ENCODE data around the gene HTR3D.
A peak's percentile ranks its signal among the peaks of the same experiment; 100 is the strongest.

Gene HTR3D

GRCh38 chr3:183988216-183988790 lies 43.2 kb upstream of the HTR3D start:
- H3K4me3 ChIP-seq (replicated peaks in 1 of 2; ENCODE audit: low read depth in 2 of 2, low read length in 2 of 2): no peak overlapping the region
- peak in 1 of 2 donors; percentile 51 for DNase-seq (ENCODE audit: low read depth in 2 of 2)
- TF ChIP-seq CTCF (IDR thresholded peaks at IDR 0.05; ENCODE audit: low read depth, low read length): no peak

- TF ChIP-seq CTCF (IDR thresholded peaks at IDR 0.05; ENCODE audit: low read depth, low read length): no peak
These were observed 40.1 kb upstream of the HTR3D start for GRCh38 chr3:183991403-183991802.

GRCh38 chr3:184001761-184002160 lies 29.8 kb upstream of the HTR3D start:
- no peak overlapping the region for H3K4me3 ChIP-seq (replicated peaks in 1 of 2; ENCODE audit: low read depth in 2 of 2, low read length in 2 of 2)
- no peak for DNase-seq (ENCODE audit: low read depth in 2 of 2)
- no peak for TF ChIP-seq CTCF (IDR thresholded peaks at IDR 0.05; ENCODE audit: low read depth, low read length)

More at GRCh38 chr3:183991403-183991802, 40.1 kb upstream of the HTR3D start:
- H3K4me3 ChIP-seq (replicated peaks in 1 of 2; ENCODE audit: low read depth in 2 of 2, low read length in 2 of 2): no peak overlapping the region
- DNase-seq (ENCODE audit: low read depth in 2 of 2): no peak

GRCh38 chr3:184002469-184002868 lies 29.1 kb upstream of the HTR3D start:
- no peak for TF ChIP-seq CTCF (IDR thresholded peaks at IDR 0.05; ENCODE audit: low read depth, low read length)
- DNase-seq (ENCODE audit: low read depth in 2 of 2): no peak
- H3K4me3 ChIP-seq (replicated peaks in 1 of 2; ENCODE audit: low read depth in 2 of 2, low read length in 2 of 2): no peak overlapping the region

- no peak for TF ChIP-seq CTCF (IDR thresholded peaks at IDR 0.05; ENCODE audit: low read depth, low read length)
- peak; percentile 66 to 69 for DNase-seq (ENCODE audit: low read depth in 2 of 2)
- H3K4me3 ChIP-seq (replicated peaks in 1 of 2; ENCODE audit: low read depth in 2 of 2, low read length in 2 of 2): no peak overlapping the region
These were observed 28.2 kb upstream of the HTR3D start for GRCh38 chr3:184003187-184003967.

- DNase-seq (ENCODE audit: low read depth in 2 of 2): no peak
- no peak overlapping the region for H3K4me3 ChIP-seq (replicated peaks in 1 of 2; ENCODE audit: low read depth in 2 of 2, low read length in 2 of 2)
- no peak for TF ChIP-seq CTCF (IDR thresholded peaks at IDR 0.05; ENCODE audit: low read depth, low read length)
These were observed 27.1 kb upstream of the HTR3D start for GRCh38 chr3:184004476-184004875.
